ENCODE results near the gene PCNT.
"Not testable (repeated sequence)": the region's sequence is repeated elsewhere in the genome, so short reads cannot be mapped to it uniquely, and the experiment has no call there.

PCNT gene

GRCh38 chr21:46427516-46427915, 103.6 kb downstream of the PCNT start:
- no peak for DNase-seq (ENCODE audit: low spot score)

GRCh38 chr21:46428286-46428685, 104.3 kb downstream of the PCNT start:
- DNase-seq (ENCODE audit: low spot score), result no peak

GRCh38 chr21:46428987-46429710, 105.2 kb downstream of the PCNT start:
- DNase-seq (ENCODE audit: low spot score), result no peak

- DNase-seq (ENCODE audit: low spot score), result no peak
Observed at GRCh38 chr21:46429754-46430681, 106.1 kb downstream of the PCNT start.

- no peak for DNase-seq (ENCODE audit: low spot score)
Observed at GRCh38 chr21:46431448-46431847, 107.5 kb downstream of the PCNT start.

GRCh38 chr21:46431884-46432488, 108.0 kb downstream of the PCNT start:
- no peak for DNase-seq (ENCODE audit: low spot score)

- not testable (repeated sequence) for DNase-seq (ENCODE audit: low spot score)
Observed at GRCh38 chr21:46433116-46433515, 109.2 kb downstream of the PCNT start.

- DNase-seq (ENCODE audit: low spot score), result no peak
Observed at GRCh38 chr21:46434322-46434958, 110.5 kb downstream of the PCNT start.

GRCh38 chr21:46435786-46436227, 111.9 kb downstream of the PCNT start:
- DNase-seq (ENCODE audit: low spot score), result no peak

GRCh38 chr21:46436621-46437020, 112.7 kb downstream of the PCNT start:
- no peak for DNase-seq (ENCODE audit: low spot score)

GRCh38 chr21:46437096-46437498, 113.1 kb downstream of the PCNT start:
- no peak for DNase-seq (ENCODE audit: low spot score)

GRCh38 chr21:46437511-46437910, 113.6 kb downstream of the PCNT start:
- DNase-seq (ENCODE audit: low spot score), result no peak

- DNase-seq (ENCODE audit: low spot score), result no peak
Observed at GRCh38 chr21:46438241-46438640, 114.3 kb downstream of the PCNT start.

GRCh38 chr21:46439906-46440305, 116.0 kb downstream of the PCNT start:
- no peak for DNase-seq (ENCODE audit: low spot score)

GRCh38 chr21:46441331-46441730, 117.4 kb downstream of the PCNT start:
- no peak for DNase-seq (ENCODE audit: low spot score)

GRCh38 chr21:46441961-46442498, 118.1 kb downstream of the PCNT start:
- DNase-seq (ENCODE audit: low spot score), result no peak

GRCh38 chr21:46442938-46443337, 119.0 kb downstream of the PCNT start:
- DNase-seq (ENCODE audit: low spot score), result peak; percentile 84

- DNase-seq (ENCODE audit: low spot score), result peak; percentile 58
Observed at GRCh38 chr21:46443910-46444309, 120.0 kb downstream of the PCNT start.

- DNase-seq (ENCODE audit: low spot score), result no peak
Observed at GRCh38 chr21:46448108-46448507, 124.2 kb downstream of the PCNT start.

- not testable (repeated sequence) for DNase-seq (ENCODE audit: low spot score)
Observed at GRCh38 chr21:46448855-46449254, 124.9 kb downstream of the PCNT start.

GRCh38 chr21:46452710-46453109, 128.8 kb downstream of the PCNT start:
- no peak for DNase-seq (ENCODE audit: low spot score)

- DNase-seq (ENCODE audit: low spot score), result no peak
Observed at GRCh38 chr21:46454142-46454541, 130.2 kb downstream of the PCNT start.

All from hematopoietic multipotent progenitor cell treated with erythropoietin and hydrocortisone succinate and interleukin-3 and kit ligand, for 15 days (in vitro differentiated cells).